SK-MEL-5 (cell line): ENCODE data around the gene ALDH1L1. TPM values are rescaled to one million over a fixed set of nuclear protein-coding genes. Genes with fewer than 3 reads are reported as not detected.

ENCODE experiments used
- DNase-seq: peaks from one replicate; pipeline ENCODE4 v3.0.0-alpha.2; 2016; ENCODE audit warnings: low read depth, low spot score
- in situ Hi-C: cut with HindIII; loops from 2 replicates; pipeline ENCODE4 v1.10.0; 2016; ENCODE audit warnings: low sequenced_read_pairs, high pct_unique_total_duplicates, low pct_unique_long_range_greater_than_20kb
- small RNA-seq, 2 experiments: library from RNA; depleted of rRNA; stranded (forward); fragments of <200 nt; gene quantifications; one replicate each; pipeline ENCODE3, GENCODE V24; 2014
- total RNA-seq: library from RNA; depleted of rRNA; stranded (reverse); fragments of >200 nt; shearing (Covaris generic); gene quantifications from 2 replicates; pipeline ENCODE4 v1.2.3, GENCODE V29; 2014; rRNA removed

ALDH1L1 gene
- total RNA-seq, 1 experiment from 2014 or later, result 1.1 TPM

- DNase-seq, result no peak
- in situ Hi-C loops, result no loop called here
Observed at GRCh38 chr3:126060613-126061145, 119.7 kb downstream of the ALDH1L1 start.

- in situ Hi-C loops, result no loop called here
- DNase-seq, result no peak
Observed at GRCh38 chr3:126058666-126059065, 121.7 kb downstream of the ALDH1L1 start.

GRCh38 chr3:126057936-126058335, 122.5 kb downstream of the ALDH1L1 start:
- in situ Hi-C loops, result no loop called here
- DNase-seq, result no peak

- DNase-seq, result no peak
- in situ Hi-C loops, result no loop called here
Observed at GRCh38 chr3:126057501-126057819, 122.9 kb downstream of the ALDH1L1 start.

- no peak for DNase-seq
- in situ Hi-C loops, result no loop called here
Observed at GRCh38 chr3:126056681-126057500, 123.5 kb downstream of the ALDH1L1 start.

- DNase-seq, result no peak
- in situ Hi-C loops, result no loop called here
Observed at GRCh38 chr3:126056088-126056487, 124.3 kb downstream of the ALDH1L1 start.

GRCh38 chr3:126054870-126055269, 125.5 kb downstream of the ALDH1L1 start:
- DNase-seq, result no peak
- in situ Hi-C loops, result no loop called here

- DNase-seq, result no peak
- in situ Hi-C loops, result no loop called here
Observed at GRCh38 chr3:126053949-126054569, 126.3 kb downstream of the ALDH1L1 start.

Small RNA genes lying within 50 kb of the gene (small RNA-seq; reads per million reads assigned to genes)
- gene RNU1-30P, result 0 to 0.05 reads per million in 2 experiments

Other genes with a start within 250 kb of the ALDH1L1 start
- 38.5 and 41.5 TPM in 2 replicates for gene ROPN1B, start 211.4 kb downstream of the ALDH1L1 start, total RNA-seq
- gene SLC41A3, start 96.5 kb downstream of the ALDH1L1 start, total RNA-seq, result 37.9 and 42.1 TPM in 2 replicates
- gene KLF15, start 176.8 kb upstream of the ALDH1L1 start, total RNA-seq, result 20.4 and 23.5 TPM in 2 replicates
- not detected in 2 replicates for gene CFAP100, start 214.3 kb upstream of the ALDH1L1 start, total RNA-seq